ENCODE data around the gene UBLCP1.

- TF ChIP-seq GATA3 (IDR thresholded peaks at IDR 0.05; ENCODE audit: low read depth, low read length) (no peak), GATA2 (IDR thresholded peaks at IDR 0.05; ENCODE audit: low read depth, low read length) (no peak)
These were observed 20.4 kb upstream of the UBLCP1 start for GRCh38 chr5:159242656-159243055.
